Measurements from ENCODE around the gene SPATA45. TPM values are rescaled to one million over a fixed set of nuclear protein-coding genes. Genes with fewer than 3 reads are reported as not detected.
"Not testable (repeated sequence)": the region's sequence is repeated elsewhere in the genome, so short reads cannot be mapped to it uniquely, and the experiment has no call there.

SPATA45 gene
- not detected in 2 replicates for total RNA-seq (2014; rRNA removed; shearing (Covaris generic))
- polyA plus RNA-seq (2014; cell fraction: nucleus; rRNA removed), result not detected in 2 replicates

GRCh38 chr1:212847549-212847948, at the start of gene SPATA45:
SPATA45 (minus strand) TSS chr1:212847649; CDS start chr1:212836149, 11,500 bp downstream.
- no peak for DNase-seq (ENCODE audit: extremely low read depth, low read depth)

- no peak for DNase-seq (ENCODE audit: extremely low read depth, low read depth)
Observed at GRCh38 chr1:212892108-212892507, 44.7 kb upstream of the SPATA45 start.

- DNase-seq (ENCODE audit: extremely low read depth, low read depth), result no peak
Observed at GRCh38 chr1:212884592-212884991, 37.1 kb upstream of the SPATA45 start.

DNA sequence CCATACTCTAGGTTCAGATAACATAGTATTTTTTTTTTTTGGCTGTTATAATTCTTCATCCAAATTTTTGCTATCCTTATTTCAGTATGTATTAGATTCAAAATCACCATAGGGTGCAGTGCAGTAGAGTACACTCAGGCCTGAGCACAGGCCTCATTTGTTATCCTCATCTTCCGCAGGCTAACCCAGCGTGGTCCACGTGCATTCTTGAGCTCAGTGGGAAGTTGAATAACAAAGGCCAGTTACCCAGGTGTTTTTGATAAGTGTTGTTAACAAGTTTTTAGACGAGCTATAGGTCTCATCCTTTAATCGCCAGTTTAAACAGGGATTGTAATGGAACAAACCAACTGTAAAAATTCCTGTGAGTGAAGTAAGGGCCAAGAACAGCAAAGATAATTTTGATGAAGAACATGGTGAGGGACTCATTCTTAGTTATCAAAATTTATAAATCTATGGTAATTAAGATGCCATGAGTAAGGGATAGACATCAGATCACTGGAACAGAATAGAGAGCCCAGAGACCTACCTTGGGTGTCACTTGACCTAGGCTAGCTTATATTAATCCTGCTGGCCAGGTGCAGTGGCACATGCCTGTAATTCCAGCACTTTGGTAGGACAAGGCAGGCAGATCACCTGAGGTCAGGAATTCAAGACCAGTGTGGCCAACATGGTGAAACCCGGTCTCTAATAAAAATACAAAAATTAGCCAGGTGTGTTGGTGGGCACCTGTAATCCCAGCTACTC, 32.7 kb upstream of the SPATA45 start:
- DNase-seq (ENCODE audit: extremely low read depth, low read depth), result no peak

DNA sequence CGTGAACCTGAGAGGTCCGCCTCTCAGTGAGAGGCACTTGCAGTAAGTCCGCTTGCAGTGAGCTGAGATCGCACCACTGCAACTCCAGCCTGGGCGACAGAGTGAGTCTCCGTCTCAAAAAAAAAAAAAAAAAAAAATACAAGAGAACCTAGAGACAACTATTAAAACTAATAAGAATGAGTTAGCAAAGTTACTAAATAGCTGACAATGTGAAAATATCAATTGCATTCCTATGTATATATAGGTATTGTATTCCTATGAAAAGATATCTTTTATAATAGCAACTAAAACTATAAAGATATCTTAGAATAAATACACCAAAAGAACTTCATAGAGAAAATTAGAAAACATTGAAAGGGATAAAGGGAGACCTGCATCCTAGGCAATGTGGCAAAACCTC, 31.0 kb upstream of the SPATA45 start:
- no peak for DNase-seq (ENCODE audit: extremely low read depth, low read depth)

DNA sequence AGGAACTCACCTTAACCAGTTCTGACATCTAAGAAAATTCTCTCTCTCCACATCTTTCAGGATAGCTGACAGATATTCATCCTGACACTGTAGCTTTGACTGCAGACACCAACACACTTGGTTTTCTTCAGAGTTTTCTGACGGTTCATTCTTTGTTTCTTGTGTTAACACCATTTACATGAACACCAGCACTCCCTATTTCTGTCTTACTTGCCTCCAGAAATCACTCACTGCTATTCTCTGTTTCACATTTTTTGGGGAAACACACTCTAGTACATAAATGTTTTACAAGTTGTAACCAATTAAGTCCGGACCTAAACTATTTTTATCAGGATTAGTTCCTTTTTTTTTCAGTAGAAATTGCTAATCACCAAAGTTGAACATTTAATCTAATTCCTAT, 26.1 kb upstream of the SPATA45 start:
- no peak for DNase-seq (ENCODE audit: extremely low read depth, low read depth)

DNA sequence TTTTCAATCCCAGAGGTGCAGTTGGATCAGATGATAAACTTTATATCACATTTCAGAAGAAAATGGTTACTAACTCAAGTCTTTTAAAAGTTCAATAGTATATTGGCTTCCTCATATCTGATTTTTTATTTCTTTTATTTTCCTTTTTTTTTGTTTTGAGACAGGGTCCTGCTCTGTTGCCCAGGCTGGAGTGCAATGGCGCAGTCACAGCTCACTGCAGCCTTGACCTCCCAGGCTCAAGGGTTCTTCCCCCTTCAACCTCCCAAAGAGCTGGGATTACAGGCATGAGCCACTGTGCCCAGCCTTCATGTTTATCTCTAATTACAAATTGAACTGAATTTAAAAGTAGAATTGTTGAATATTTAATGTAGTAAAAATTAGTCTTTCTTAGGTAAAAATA, 24.5 kb upstream of the SPATA45 start:
- no peak for DNase-seq (ENCODE audit: extremely low read depth, low read depth)

- no peak for DNase-seq (ENCODE audit: extremely low read depth, low read depth)
Observed at GRCh38 chr1:212867192-212867591, 19.7 kb upstream of the SPATA45 start.

DNA sequence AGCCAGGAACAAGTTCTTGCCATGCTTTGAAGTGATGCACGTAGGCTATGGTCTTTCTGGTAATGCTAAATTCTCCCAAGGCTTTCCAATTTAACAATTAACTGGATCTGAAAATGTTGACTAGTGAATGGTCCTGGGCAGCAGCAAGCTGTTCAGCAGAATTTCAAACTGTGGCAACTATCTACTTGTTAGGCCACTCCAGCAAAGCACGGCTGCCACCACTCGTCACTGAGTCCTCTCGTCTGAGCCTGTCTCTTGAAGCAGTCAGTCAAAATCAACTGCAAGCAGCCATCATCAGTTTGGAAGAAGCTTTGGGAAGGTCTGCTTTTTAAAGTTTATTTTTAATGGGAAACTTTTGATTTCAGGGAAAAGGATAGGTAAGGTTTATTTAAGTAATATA, 16.8 kb upstream of the SPATA45 start:
- no peak for DNase-seq (ENCODE audit: extremely low read depth, low read depth)

- DNase-seq (ENCODE audit: extremely low read depth, low read depth), result not testable (repeated sequence)
Observed at GRCh38 chr1:212863345-212863744, 15.9 kb upstream of the SPATA45 start.

GRCh38 chr1:212862111-212862690, 14.8 kb upstream of the SPATA45 start:
- DNase-seq (ENCODE audit: extremely low read depth, low read depth), result no peak

DNA sequence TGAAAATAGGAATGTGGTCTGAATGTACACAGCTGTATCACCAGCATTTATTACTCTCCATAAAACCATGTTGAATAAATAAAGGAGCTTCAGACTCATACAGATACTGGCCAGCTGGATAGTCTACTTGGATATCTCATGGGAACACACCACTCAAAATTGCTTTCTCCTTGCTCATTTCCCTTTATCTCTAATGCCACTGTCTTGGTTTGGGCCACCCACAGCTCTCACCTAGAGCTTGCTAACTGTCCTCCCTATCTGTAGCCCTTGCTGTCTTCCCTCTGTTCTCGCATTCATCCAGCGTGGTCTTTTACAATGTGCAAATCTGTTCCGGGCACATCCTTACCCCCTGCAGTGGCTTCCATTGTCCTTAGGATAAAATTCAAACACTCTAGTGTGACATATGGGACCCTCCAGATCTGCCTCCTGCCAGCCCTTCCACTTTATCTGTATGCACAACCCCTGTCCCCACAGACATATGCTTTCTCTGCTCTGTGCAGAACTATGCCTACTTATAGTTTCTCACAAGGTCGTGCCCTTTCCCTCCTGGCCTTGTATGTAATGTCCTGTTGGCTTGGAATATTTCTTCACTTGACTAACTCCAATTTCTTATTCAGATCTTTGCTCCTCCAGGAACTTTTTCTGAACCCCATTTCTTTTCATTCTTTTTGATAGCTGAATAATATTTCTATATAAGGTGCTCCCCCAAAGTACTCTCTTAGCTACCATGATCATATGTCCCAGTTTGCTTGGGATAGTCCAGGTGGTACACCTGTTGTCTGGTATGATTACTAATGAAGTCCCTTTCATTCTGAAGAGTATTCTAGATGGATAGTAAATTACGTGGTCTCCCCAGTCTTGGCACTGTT, 13.5 kb upstream of the SPATA45 start:
- DNase-seq (ENCODE audit: extremely low read depth, low read depth), result no peak

GRCh38 chr1:212858461-212859265, 11.2 kb upstream of the SPATA45 start:
- no peak for DNase-seq (ENCODE audit: extremely low read depth, low read depth)

- DNase-seq (ENCODE audit: extremely low read depth, low read depth), result peak; percentile 97
Observed at GRCh38 chr1:212857992-212858460, 10.6 kb upstream of the SPATA45 start, which contains the start of gene FLVCR1. FLVCR1 (plus strand) TSS chr1:212858275; CDS start chr1:212858453, 178 bp downstream.

- DNase-seq (ENCODE audit: extremely low read depth, low read depth), result no peak
Observed at GRCh38 chr1:212856755-212857154, 9.3 kb upstream of the SPATA45 start.

DNA sequence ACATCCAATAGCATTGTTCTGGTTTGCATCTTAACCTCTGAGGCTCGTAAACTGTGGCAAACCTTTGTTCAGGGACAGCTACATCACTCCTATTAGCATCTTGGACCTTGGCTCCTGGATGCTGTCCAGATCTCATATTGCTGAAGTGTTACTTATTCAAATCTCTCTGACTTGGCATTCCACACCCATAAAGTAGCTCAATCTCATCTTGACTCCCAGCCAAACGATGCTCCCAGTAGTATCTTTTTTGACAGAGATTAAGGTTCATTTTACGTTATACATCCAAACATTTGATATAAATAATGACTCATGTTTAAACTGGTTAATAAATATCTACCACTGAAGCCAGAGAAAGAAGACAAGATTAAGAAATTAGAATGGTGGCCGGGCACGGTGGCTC, 6.2 kb upstream of the SPATA45 start:
- DNase-seq (ENCODE audit: extremely low read depth, low read depth), result no peak

DNA sequence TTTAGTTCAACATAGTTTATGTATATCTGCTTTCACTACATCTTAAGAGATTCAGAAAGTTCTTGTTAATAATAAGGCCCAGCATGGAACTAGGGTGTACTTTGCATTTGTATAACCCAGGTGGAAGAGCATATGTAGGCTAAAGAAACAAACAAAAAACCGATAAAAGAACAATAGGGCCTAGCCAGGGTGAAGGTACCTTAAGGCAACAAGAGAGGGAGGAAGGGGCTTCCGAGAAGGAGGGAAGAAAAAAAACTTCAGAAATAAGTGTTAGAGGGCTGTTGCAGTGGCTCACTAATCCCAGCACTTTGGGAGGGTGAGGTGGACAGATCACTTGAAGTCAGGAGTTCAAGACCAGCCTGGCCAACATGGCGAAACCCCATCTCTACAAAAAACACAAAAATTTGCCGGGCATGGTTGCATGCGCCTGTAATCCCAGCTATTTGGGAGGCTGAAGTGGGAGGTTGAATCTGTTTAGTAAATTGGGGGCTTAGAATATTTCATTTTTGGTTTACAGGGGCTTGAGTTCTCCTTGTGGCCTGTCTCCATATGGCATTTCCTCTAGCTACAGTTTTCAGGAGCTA, 4.7 kb upstream of the SPATA45 start:
- DNase-seq (ENCODE audit: extremely low read depth, low read depth), result no peak

DNA sequence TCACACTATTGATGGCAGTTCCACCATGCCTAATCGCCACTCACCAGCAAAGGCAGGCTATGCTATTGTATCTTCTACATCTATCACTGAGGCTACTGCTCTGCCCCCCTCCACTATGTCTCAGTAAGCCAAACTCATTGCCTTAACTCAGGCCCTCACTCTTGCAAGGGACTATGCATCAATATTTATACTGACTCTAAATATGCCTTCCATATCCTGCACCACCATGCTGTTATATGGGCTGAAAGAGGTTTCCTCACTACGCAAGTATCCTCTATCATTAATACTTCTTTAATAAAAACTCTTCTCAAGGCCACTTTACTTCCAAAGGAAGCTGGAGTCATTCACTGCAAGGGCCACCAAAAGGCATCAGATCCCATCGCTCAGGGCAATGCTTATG, 2.9 kb downstream of the SPATA45 start:
- DNase-seq (ENCODE audit: extremely low read depth, low read depth), result not testable (repeated sequence)

- no peak for DNase-seq (ENCODE audit: extremely low read depth, low read depth)
Observed at GRCh38 chr1:212838145-212838544, 9.3 kb downstream of the SPATA45 start.
